Heart left ventricle (tissue), 16 donors: ENCODE results near the gene CEP250. TPM values are rescaled to one million over a fixed set of nuclear protein-coding genes. Genes with fewer than 3 reads are reported as not detected.
A peak's percentile ranks its signal among the peaks of the same experiment; 100 is the strongest.

ENCODE experiments used
- ATAC-seq, 4 donors: fragments of 200-7000 bp; cut with Tn5 transposase; one replicate each; pipeline ENCODE4 v1.9.1; 2020 to 2022; ENCODE audit warnings: moderate library complexity in 4 of 4, mild to moderate bottlenecking in 3 of 4, moderate number of reproducible peaks in 1 of 4
- DNase-seq, 5 donors: peaks; one replicate each; pipeline ENCODE4 v3.0.0-alpha.2; 2020
- H3K27ac ChIP-seq, 12 donors: fragments of 200-600 bp; sonication (generic) in 4 of 12; one replicate each; pipeline versions ENCODE4 v1.5.0 to v1.8.0; 2016 to 2022; ENCODE audit warnings: mild to moderate bottlenecking in 2 of 12
- H3K27me3 ChIP-seq, 9 donors: fragments of 200-600 bp; sonication (generic) in 2 of 9; one replicate each; pipeline versions ENCODE4 v1.5.1 to v1.8.0; 2016 to 2022; ENCODE audit warnings: mild to moderate bottlenecking in 3 of 9
- H3K36me3 ChIP-seq, 9 donors: fragments of 200-600 bp; sonication (generic) in 2 of 9; one replicate each; pipeline versions ENCODE4 v1.5.0 to v1.8.0; 2018 to 2022; ENCODE audit warnings: mild to moderate bottlenecking in 2 of 9
- H3K4me1 ChIP-seq, 12 donors: fragments of 200-600 bp; sonication (generic) in 4 of 12; one replicate each; pipeline versions ENCODE4 v1.5.0 to v1.8.0; 2016 to 2022; ENCODE audit warnings: mild to moderate bottlenecking in 3 of 12
- H3K4me3 ChIP-seq, 12 donors: fragments of 200-600 bp; sonication (generic) in 4 of 12; one replicate each; pipeline versions ENCODE4 v1.5.0 to v1.8.0; 2017 to 2022; ENCODE audit warnings: mild to moderate bottlenecking in 9 of 12, moderate library complexity in 4 of 12
- H3K9me3 ChIP-seq, 12 donors: fragments of 200-600 bp; sonication (generic) in 4 of 12; one replicate each; pipeline versions ENCODE4 v1.5.0 to v1.8.0; 2016 to 2022; ENCODE audit warnings: mild to moderate bottlenecking in 1 of 12
- POLR2A ChIP-seq, 2 donors: fragments of 450-650 bp; IDR thresholded peaks; one replicate each; pipeline ENCODE4 v1.6.1; 2017; ENCODE audit warnings: antibody characterized with exemption in 2 of 2, mild to moderate bottlenecking in 2 of 2, moderate library complexity in 2 of 2
- WGBS, 4 donors: extraction: QIAGEN DNeasy Blood & Tissue Kit in 2 of 4; methylation state at CpG; one replicate each; pipeline versions ENCODE4 v1.1.5 to v1.1.7; 2013 to 2018; 5-methylcytosine and 5-hydroxymethylcytosine counted together
- intact Hi-C, 10 donors: fragments of 100-400 bp; cut with DNase I; formaldehyde crosslinking; loops; one replicate each; pipeline versions ENCODE4 v1.11.1 to v1.14.2; 2022
- polyA plus RNA-seq, 2 donors: library from polyadenylated mRNA; stranded (reverse); fragments of 200-250 nt; gene quantifications; one replicate each; pipeline ENCODE4 v1.2.3, GENCODE V29; 2013
- total RNA-seq, 9 donors: library from RNA; depleted of rRNA in 2 of 9; stranded (reverse); fragments of >200 nt in 2 of 9; fragmentation: NEBNext Ultra II Directional in 3 of 9; extraction: Animal tissue kit (Norgen Biotek cat#: 25700) in 3 of 9; gene quantifications; one replicate each; pipeline versions ENCODE4 v1.1.0 to v1.2.4, GENCODE V29; 2016 to 2023
- TF ChIP-seq, protein P1 (sequence below), 12 donors: fragments of 200-600 bp; sonication (generic) in 4 of 12; IDR thresholded peaks; one replicate each; pipeline versions ENCODE4 v1.5.0 to v1.8.0; 2018 to 2022; ENCODE audit warnings: antibody characterized with exemption in 12 of 12, mild to moderate bottlenecking in 5 of 12
- donor health status: ischemic (EF 13 %, LVEDD 7.1; RV severe dilation, severe dysfunction).
- donor health status: healthy with polysubstance abuse.
- donor health status: DM: no; HTN: yes; CAD: no.
- donor health status: DM: no; HTN: no; CAD: no.
- donor health status: ischemic (EF 25% LVEDD 6.9; RV normal size, moderate dysfunction).
- donor health status: ischemic (EF 25% LVEDD 5.7; RV mildly dilated, moderate dysfunction).
- donor health status: healthy.
- donor health status: DM: yes; HTN: yes; CAD: no.
- donor health status: ischemic (EF 35%, LVEDD 5.7; RV mildly dilated, moderate dysfunction).
- donor health status: nonischemic (EF 11% LVEDD 7.7; RV severe dilation, severe dysfunction).
- donor health status: DM: yes; HTN: yes; CAD: no.
- donor health status: PGD.
- donor health status: ischemic (EF 29% LVEDD 5.4; RV normal size, mild dysfunction).
- donor health status: nonischemic (EF 23%, LVEDD 6.1; RV moderate dilation, normal function).

CEP250 gene
- total and polyA plus RNA-seq, 11 donors = 11.4 to 21.4 (median 14.9) TPM

DNA sequence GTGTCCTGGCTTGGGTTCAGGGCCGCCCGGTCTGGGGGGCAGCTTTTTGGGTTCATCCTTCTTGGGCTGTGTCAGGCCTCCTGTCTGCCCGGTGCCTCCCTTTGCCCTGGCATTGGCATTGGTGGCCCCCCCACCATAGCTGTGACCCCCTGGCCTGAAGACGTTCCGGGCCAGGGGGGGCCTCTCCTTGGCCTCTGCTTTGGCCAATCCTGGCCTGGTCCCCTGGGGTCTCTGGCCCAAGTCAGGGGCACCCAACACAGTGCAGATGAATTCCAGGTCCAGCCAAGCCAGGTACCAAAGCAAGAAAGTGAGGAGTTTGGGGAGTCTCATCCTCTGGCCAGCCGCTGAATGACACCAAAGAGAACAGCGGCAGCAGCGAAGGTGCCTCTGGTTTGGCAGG, 17.8 kb upstream of the CEP250 start:
- no peaks in the 10 kb centered on the region for H3K36me3 ChIP-seq
- ATAC-seq = no peak
- peaks cover 0 to 8% (median 0%) of the 10 kb centered on the region in 12 donors for H3K4me1 ChIP-seq
- intact Hi-C loops = loop anchor here in 3 of 10 donors (2.0 to 10.0 kb wide), 5 partner anchors 95 to 603 kb away; partner anchors contain the start of gene EDEM2 (in 1 of the 3)
- H3K4me3 ChIP-seq = peak overlapping the region in 3 of 12 donors; percentile 10 to 40 (median 14)
- WGBS, 4 donors = 62 to 75% (median 73%) methylated on average over 7 to 8 of the region's 8 CpGs
- DNase-seq = no peak
- H3K9me3 ChIP-seq = no peaks in the 10 kb centered on the region
- peak overlapping the region in 3 of 12 donors; percentile 4 to 67 (median 8) for H3K27ac ChIP-seq
- TF ChIP-seq, protein P1, sequence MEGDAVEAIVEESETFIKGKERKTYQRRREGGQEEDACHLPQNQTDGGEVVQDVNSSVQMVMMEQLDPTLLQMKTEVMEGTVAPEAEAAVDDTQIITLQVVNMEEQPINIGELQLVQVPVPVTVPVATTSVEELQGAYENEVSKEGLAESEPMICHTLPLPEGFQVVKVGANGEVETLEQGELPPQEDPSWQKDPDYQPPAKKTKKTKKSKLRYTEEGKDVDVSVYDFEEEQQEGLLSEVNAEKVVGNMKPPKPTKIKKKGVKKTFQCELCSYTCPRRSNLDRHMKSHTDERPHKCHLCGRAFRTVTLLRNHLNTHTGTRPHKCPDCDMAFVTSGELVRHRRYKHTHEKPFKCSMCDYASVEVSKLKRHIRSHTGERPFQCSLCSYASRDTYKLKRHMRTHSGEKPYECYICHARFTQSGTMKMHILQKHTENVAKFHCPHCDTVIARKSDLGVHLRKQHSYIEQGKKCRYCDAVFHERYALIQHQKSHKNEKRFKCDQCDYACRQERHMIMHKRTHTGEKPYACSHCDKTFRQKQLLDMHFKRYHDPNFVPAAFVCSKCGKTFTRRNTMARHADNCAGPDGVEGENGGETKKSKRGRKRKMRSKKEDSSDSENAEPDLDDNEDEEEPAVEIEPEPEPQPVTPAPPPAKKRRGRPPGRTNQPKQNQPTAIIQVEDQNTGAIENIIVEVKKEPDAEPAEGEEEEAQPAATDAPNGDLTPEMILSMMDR (IDR thresholded peaks at IDR 0.05) = no peak
- TF ChIP-seq POLR2A (IDR thresholded peaks at IDR 0.05) = no peak
- no peaks in the 10 kb centered on the region for H3K27me3 ChIP-seq

DNA sequence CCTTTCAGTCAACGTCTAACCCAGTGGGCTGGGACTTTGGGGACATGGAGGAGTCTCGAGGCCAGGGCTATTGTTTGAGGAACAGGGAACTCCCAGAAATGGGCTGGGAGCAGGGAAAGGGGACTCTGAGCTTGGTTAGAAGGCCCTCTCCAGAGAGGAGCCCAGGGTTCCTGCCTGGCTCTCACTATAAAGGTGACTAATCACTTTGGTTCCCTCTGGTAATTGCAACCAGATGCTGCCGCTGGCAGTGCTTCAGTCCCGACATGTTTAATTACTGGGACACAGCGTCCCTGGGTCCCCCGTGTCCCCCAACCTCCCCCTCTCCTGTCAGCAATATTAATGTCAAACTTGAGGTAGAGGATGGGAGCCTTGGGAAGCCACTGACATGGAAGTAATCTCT, 12.4 kb upstream of the CEP250 start:
- WGBS, 4 donors = 59 to 69% (median 64%) methylated on average over 6 of the region's 6 CpGs
- intact Hi-C loops = loop anchor here in 2 of 10 donors (10.0 kb wide), 1 partner anchor 608 kb away; no protein-coding TSS in a partner anchor
- no peak for ATAC-seq

DNA sequence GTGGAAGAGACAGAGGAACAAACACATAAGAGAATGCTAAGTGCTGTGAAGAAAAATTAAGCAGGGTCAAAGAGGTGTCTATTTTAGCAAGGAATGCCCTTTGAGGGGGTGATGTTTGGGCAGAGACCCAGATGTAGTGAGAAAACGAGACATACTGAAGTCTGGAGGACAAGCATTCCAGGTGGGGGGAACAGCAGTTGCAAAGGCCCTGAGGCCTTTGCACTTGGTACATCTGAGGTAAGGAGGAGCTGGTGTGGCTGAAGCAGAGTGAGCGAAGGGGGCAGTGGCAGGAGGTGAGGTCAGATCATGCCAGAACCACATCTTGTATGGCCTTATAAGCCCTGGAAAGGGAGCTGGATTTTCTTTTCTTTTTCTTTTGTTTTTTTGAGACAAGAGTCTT, 11.2 kb upstream of the CEP250 start:
- no peak for TF ChIP-seq POLR2A (IDR thresholded peaks at IDR 0.05)
- TF ChIP-seq, protein P1 (IDR thresholded peaks at IDR 0.05) = no peak
- H3K9me3 ChIP-seq = no peaks in the 10 kb centered on the region
- no peak overlapping the region for H3K4me3 ChIP-seq
- DNase-seq (no peak), ATAC-seq (no peak)
- intact Hi-C loops = loop anchor here in 2 of 10 donors (2.0 to 10.0 kb wide), 2 partner anchors 137 to 609 kb away; no protein-coding TSS in a partner anchor
- 78 to 88% (median 81%) methylated on average over 2 of the region's 2 CpGs for WGBS, 4 donors
- H3K36me3 ChIP-seq = no peaks in the 10 kb centered on the region
- H3K27ac ChIP-seq = no peak overlapping the region
- peaks cover 0 to 3% (median 0%) of the 10 kb centered on the region in 12 donors for H3K4me1 ChIP-seq
- H3K27me3 ChIP-seq = no peaks in the 10 kb centered on the region

More for the DNA sequence above, 12.4 kb upstream of the CEP250 start:
- Histone ChIP-seq H3K4me1 (peaks cover 0 to 6% (median 0%) of the 10 kb centered on the region in 12 donors), H3K4me3 (no peak overlapping the region), H3K27me3 (no peaks in the 10 kb centered on the region), H3K36me3 (no peaks in the 10 kb centered on the region), H3K9me3 (no peaks in the 10 kb centered on the region), H3K27ac (no peak overlapping the region)
- TF ChIP-seq, protein P1 (IDR thresholded peaks at IDR 0.05) = no peak
- no peak for TF ChIP-seq POLR2A (IDR thresholded peaks at IDR 0.05)
- DNase-seq = no peak

DNA sequence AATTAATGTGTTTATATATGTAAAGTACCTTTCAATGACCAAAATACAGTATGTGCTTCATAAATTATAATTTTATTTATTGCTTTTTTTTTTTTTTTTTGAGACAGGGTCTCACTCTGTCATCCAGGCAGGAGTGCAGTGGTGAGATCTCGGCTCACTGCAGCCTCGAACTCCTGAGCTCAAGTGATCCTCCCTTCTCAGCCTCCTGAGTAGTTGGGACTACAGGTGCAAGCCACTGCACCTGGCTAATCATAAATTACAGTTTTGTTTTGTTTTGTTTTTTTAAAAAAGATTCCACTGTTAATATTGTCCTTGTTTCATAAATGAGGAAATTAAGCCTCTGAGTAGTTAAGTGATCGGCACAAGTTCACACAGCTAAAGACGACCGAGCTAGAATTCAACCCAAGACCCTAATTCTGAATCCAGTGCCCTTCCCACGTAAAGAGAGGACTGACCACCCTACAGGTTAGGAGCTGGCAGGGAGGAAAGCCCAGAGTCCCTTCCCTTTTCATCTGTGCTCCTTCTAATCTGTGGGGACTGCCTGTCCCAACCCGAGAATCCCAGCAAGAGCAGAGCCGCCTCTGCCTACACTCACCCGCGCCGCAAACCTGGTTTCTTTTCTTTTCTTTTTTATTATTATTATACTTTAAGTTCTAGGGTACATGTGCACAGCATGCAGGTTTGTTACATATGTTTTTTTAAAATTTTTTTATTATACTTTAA, 8.9 kb upstream of the CEP250 start:
- Histone ChIP-seq H3K4me1 (peaks cover 0 to 3% (median 0%) of the 10 kb centered on the region in 12 donors), H3K36me3 (no peaks in the 10 kb centered on the region), H3K27ac (no peak overlapping the region), H3K9me3 (no peaks in the 10 kb centered on the region), H3K4me3 (peak overlapping the region in 11 of 12 donors; percentile 10 to 51 (median 38)), H3K27me3 (no peaks in the 10 kb centered on the region)
- DNase-seq (no peak), ATAC-seq (peak in 1 of 4 donors; percentile 19)
- intact Hi-C loops = loop anchor here in 7 of 10 donors (1.0 to 10.0 kb wide), 4 partner anchors 142 to 612 kb away; no protein-coding TSS in a partner anchor
- 58 to 67% (median 63%) methylated on average over 11 of the region's 11 CpGs for WGBS, 4 donors
- TF ChIP-seq, protein P1 (IDR thresholded peaks at IDR 0.05) = no peak
- no peak for TF ChIP-seq POLR2A (IDR thresholded peaks at IDR 0.05)
